Measurements from ENCODE around the gene GPRIN1.

GPRIN1 gene

GRCh38 chr5:176608937-176609723 is 826 bp downstream of the GPRIN1 start:
- peaks cover 13% of the 10 kb centered on the region for H3K27me3 ChIP-seq (ENCODE audit: control insufficient read depth, low read length)
- peaks cover 14% of the 10 kb centered on the region for H3K4me1 ChIP-seq (ENCODE audit: control insufficient read depth, low read length)
- no peaks in the 10 kb centered on the region for H3K9me3 ChIP-seq (ENCODE audit: control insufficient read depth, insufficient read depth, low read length)
- H4K20me1 ChIP-seq (ENCODE audit: control insufficient read depth, insufficient read depth, low read depth, low read length): peaks cover 8% of the 10 kb centered on the region
- H3K79me2 ChIP-seq (ENCODE audit: control insufficient read depth, low read length): peaks cover 31% of the 10 kb centered on the region
- H3F3A ChIP-seq (ENCODE audit: control insufficient read depth, insufficient read depth): peaks cover 4% of the 10 kb centered on the region; the same call in 1 of the 2 replicates
- peak overlapping the region; percentile 83 for H3K4me3 ChIP-seq (ENCODE audit: low read length)
- TF ChIP-seq EZH2phosphoT487 (IDR thresholded peaks at IDR 0.05; ENCODE audit: borderline replicate concordance, low read length): no peak
- TF ChIP-seq, protein P1, sequence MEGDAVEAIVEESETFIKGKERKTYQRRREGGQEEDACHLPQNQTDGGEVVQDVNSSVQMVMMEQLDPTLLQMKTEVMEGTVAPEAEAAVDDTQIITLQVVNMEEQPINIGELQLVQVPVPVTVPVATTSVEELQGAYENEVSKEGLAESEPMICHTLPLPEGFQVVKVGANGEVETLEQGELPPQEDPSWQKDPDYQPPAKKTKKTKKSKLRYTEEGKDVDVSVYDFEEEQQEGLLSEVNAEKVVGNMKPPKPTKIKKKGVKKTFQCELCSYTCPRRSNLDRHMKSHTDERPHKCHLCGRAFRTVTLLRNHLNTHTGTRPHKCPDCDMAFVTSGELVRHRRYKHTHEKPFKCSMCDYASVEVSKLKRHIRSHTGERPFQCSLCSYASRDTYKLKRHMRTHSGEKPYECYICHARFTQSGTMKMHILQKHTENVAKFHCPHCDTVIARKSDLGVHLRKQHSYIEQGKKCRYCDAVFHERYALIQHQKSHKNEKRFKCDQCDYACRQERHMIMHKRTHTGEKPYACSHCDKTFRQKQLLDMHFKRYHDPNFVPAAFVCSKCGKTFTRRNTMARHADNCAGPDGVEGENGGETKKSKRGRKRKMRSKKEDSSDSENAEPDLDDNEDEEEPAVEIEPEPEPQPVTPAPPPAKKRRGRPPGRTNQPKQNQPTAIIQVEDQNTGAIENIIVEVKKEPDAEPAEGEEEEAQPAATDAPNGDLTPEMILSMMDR (IDR thresholded peaks at IDR 0.05; ENCODE audit: low read depth, low read length, poor library complexity, severe bottlenecking): no peak
- no peaks in the 10 kb centered on the region for H3K9me2 ChIP-seq (replicated peaks; ENCODE audit: control insufficient read depth, low read length)
- H3K36me3 ChIP-seq (ENCODE audit: control insufficient read depth, low read length): no peaks in the 10 kb centered on the region; the same call in 1 of the 2 replicates
- no peak overlapping the region for H3K27ac ChIP-seq (ENCODE audit: low read depth, low read length)
- H3K4me2 ChIP-seq (ENCODE audit: low read length): peak overlapping the region; percentile 86

GRCh38 chr5:176608142-176608705 is 1.7 kb downstream of the GPRIN1 start:
- peaks cover 31% of the 10 kb centered on the region for H3K79me2 ChIP-seq (ENCODE audit: control insufficient read depth, low read length)
- H3K9me3 ChIP-seq (ENCODE audit: control insufficient read depth, insufficient read depth, low read length): no peaks in the 10 kb centered on the region
- no peaks in the 10 kb centered on the region; the same call in 1 of the 2 replicates for H3K36me3 ChIP-seq (ENCODE audit: control insufficient read depth, low read length)
- H3K4me1 ChIP-seq (ENCODE audit: control insufficient read depth, low read length): peaks cover 14% of the 10 kb centered on the region
- H3K4me3 ChIP-seq (ENCODE audit: low read length): no peak overlapping the region
- H3F3A ChIP-seq (ENCODE audit: control insufficient read depth, insufficient read depth): peaks cover 4% of the 10 kb centered on the region; the same call in 1 of the 2 replicates
- H3K4me2 ChIP-seq (ENCODE audit: low read length): peak overlapping the region; percentile 86; the same call in 1 of the 2 replicates
- H3K27me3 ChIP-seq (ENCODE audit: control insufficient read depth, low read length): peaks cover 13% of the 10 kb centered on the region
- TF ChIP-seq, protein P1 (IDR thresholded peaks at IDR 0.05; ENCODE audit: low read depth, low read length, poor library complexity, severe bottlenecking): no peak
- TF ChIP-seq EZH2phosphoT487 (IDR thresholded peaks at IDR 0.05; ENCODE audit: borderline replicate concordance, low read length): no peak
- H4K20me1 ChIP-seq (ENCODE audit: control insufficient read depth, insufficient read depth, low read depth, low read length): peaks cover 8% of the 10 kb centered on the region
- H3K9me2 ChIP-seq (replicated peaks; ENCODE audit: control insufficient read depth, low read length): no peaks in the 10 kb centered on the region
- no peak overlapping the region for H3K27ac ChIP-seq (ENCODE audit: low read depth, low read length)

DNA sequence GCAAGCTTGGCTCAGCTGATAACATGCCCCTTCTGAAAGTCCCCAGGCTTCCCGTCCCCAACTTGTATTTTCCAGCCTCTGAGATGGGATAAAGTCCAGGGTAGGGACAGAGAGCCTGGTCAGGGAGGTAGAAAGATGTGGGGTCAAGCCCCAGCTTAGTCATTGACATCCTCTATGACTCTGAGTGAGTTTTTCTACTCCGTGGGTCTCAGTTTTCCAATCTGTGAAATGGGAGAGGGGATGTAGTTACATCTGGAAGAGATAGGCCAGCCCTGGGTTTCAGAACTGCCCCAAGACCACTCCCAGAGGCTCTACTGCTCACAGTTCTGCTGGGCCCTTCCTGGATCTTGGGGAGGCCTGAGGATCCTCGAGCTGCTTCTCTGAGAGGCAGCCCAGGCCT is 3.1 kb downstream of the GPRIN1 start:
- Histone ChIP-seq H3K4me2 (ENCODE audit: low read length) (no peak overlapping the region), H4K20me1 (ENCODE audit: control insufficient read depth, insufficient read depth, low read depth, low read length) (peaks cover 8% of the 10 kb centered on the region)

More for the DNA sequence above, 3.1 kb downstream of the GPRIN1 start:
- peaks cover 4% of the 10 kb centered on the region; the same call in 1 of the 2 replicates for H3F3A ChIP-seq (ENCODE audit: control insufficient read depth, insufficient read depth)
- no peaks in the 10 kb centered on the region; the same call in 1 of the 2 replicates for H3K36me3 ChIP-seq (ENCODE audit: control insufficient read depth, low read length)
- H3K9me3 ChIP-seq (ENCODE audit: control insufficient read depth, insufficient read depth, low read length): no peaks in the 10 kb centered on the region
- peaks cover 14% of the 10 kb centered on the region for H3K4me1 ChIP-seq (ENCODE audit: control insufficient read depth, low read length)
- H3K79me2 ChIP-seq (ENCODE audit: control insufficient read depth, low read length): peaks cover 31% of the 10 kb centered on the region
- no peak overlapping the region for H3K4me3 ChIP-seq (ENCODE audit: low read length)
- no peaks in the 10 kb centered on the region for H3K9me2 ChIP-seq (replicated peaks; ENCODE audit: control insufficient read depth, low read length)
- no peak overlapping the region for H3K27ac ChIP-seq (ENCODE audit: low read depth, low read length)
- TF ChIP-seq EZH2phosphoT487 (IDR thresholded peaks at IDR 0.05; ENCODE audit: borderline replicate concordance, low read length): no peak
- TF ChIP-seq, protein P1 (IDR thresholded peaks at IDR 0.05; ENCODE audit: low read depth, low read length, poor library complexity, severe bottlenecking): no peak
- H3K27me3 ChIP-seq (ENCODE audit: control insufficient read depth, low read length): peaks cover 5% of the 10 kb centered on the region; the same call in 1 of the 2 replicates

Measured in DOHH2 (cell line).